HG02943 (cell line): Measurements from ENCODE around the gene BARHL1.

Experiments used
- ATAC-seq: cut with Tn5 transposase; IDR thresholded peaks from one replicate; pipeline ENCODE4 v1.9.1; 2021; ENCODE audit warnings: mild to moderate bottlenecking, low read depth, moderate library complexity; ENCODE audit not compliant: unreplicated experiment

The BARHL1 gene

GRCh38 chr9:132606066-132606465, 23.7 kb downstream of the BARHL1 start:
- no peak for ATAC-seq

- no peak for ATAC-seq
Measured at GRCh38 chr9:132609184-132609583, 26.8 kb downstream of the BARHL1 start.

- no peak for ATAC-seq
Measured at GRCh38 chr9:132609829-132610228, 27.4 kb downstream of the BARHL1 start.

GRCh38 chr9:132610661-132611060, 28.3 kb downstream of the BARHL1 start:
- ATAC-seq, result no peak

- no peak for ATAC-seq
Measured at GRCh38 chr9:132614324-132614723, 31.9 kb downstream of the BARHL1 start.

GRCh38 chr9:132615774-132616173, 33.4 kb downstream of the BARHL1 start:
- no peak for ATAC-seq

GRCh38 chr9:132616725-132617124, 34.3 kb downstream of the BARHL1 start:
- no peak for ATAC-seq

- ATAC-seq, result no peak
Measured at GRCh38 chr9:132622159-132622558, 39.8 kb downstream of the BARHL1 start.

GRCh38 chr9:132626285-132626684, 43.9 kb downstream of the BARHL1 start:
- ATAC-seq, result no peak

GRCh38 chr9:132627106-132627505, 44.7 kb downstream of the BARHL1 start:
- ATAC-seq, result no peak

GRCh38 chr9:132627594-132627993, 45.2 kb downstream of the BARHL1 start:
- no peak for ATAC-seq

GRCh38 chr9:132628746-132629145, 46.3 kb downstream of the BARHL1 start:
- no peak for ATAC-seq

GRCh38 chr9:132630116-132630515, 47.7 kb downstream of the BARHL1 start:
- no peak for ATAC-seq

- ATAC-seq, result no peak
Measured at GRCh38 chr9:132630811-132631210, 48.4 kb downstream of the BARHL1 start.

- ATAC-seq, result no peak
Measured at GRCh38 chr9:132631280-132631679, 48.9 kb downstream of the BARHL1 start.

GRCh38 chr9:132631685-132632084, 49.3 kb downstream of the BARHL1 start:
- ATAC-seq, result no peak

- no peak for ATAC-seq
Measured at GRCh38 chr9:132632413-132633129, 50.2 kb downstream of the BARHL1 start.

- ATAC-seq, result no peak
Measured at GRCh38 chr9:132634327-132634726, 51.9 kb downstream of the BARHL1 start.

- no peak for ATAC-seq
Measured at GRCh38 chr9:132637351-132637750, 54.9 kb downstream of the BARHL1 start.

- no peak for ATAC-seq
Measured at GRCh38 chr9:132637801-132638200, 55.4 kb downstream of the BARHL1 start.

GRCh38 chr9:132638240-132638639, 55.8 kb downstream of the BARHL1 start:
- ATAC-seq, result no peak

GRCh38 chr9:132639322-132639721, 56.9 kb downstream of the BARHL1 start:
- no peak for ATAC-seq
